Measurements from ENCODE around the gene NCOA3.

Gene NCOA3

DNA sequence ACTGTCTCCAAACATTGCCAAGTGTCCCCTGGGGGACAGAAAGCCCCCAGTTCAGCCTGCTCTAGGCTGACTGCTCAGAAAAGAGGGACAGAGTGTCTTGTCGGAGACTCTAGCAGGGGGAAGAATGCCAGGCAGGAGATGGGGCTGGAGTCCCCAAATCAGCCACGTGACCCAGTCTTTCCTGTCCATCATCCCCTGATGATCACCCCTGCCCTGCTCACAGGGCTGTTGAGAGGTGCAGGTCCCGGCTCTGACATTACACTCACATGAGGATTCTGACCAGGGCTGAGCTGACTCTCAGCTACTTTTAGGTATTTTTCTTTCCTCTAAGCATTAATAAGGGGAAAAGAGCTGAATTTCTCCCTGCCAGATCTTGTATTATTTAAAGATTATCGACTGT is 167.8 kb downstream of the NCOA3 start:
- no peak for DNase-seq

DNA sequence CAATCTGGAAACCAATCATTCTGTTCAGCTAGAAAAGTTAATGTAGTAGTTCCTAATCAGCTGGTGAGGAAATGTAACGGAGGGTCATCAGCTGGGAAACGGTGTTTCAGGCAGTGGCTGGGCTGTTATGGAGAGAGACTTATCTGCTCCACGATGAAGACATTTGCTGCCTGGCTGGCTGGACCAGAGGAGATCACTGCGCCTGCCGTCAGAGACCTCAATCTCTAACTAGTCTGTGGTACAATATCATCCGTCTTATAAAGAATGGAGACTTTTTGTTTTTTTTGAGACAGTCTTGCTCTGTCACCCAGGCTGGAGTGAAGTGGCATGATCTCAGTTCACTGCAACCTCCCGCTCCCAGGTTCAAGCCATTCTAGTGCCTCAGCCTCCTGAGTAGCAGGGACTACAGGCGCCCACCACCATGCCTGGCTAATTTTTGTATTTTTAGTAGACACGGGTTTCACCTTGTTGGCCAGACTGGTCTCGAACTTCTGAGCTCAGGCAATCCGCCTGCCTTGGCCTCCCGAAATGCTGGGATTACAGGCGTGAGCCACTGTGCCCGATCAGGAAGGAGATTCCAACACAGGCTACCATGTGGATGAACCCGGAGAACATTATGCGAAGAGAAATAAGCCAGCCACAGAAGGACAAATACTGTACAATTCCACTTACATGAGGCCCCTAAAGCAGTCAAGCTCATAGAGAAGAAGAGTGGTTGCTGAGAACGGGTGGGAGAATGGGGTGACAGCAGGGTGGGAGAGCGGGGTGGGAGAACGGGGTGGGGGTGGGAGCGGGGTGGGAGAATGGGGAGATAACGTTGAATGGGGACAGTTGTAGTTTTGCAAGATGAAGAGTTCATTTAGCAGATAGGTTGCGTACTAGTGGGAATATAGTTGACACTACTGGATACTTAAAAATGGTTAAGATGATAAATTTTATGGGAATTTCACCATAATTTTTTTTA is 168.5 kb downstream of the NCOA3 start:
- no peak for DNase-seq

DNA sequence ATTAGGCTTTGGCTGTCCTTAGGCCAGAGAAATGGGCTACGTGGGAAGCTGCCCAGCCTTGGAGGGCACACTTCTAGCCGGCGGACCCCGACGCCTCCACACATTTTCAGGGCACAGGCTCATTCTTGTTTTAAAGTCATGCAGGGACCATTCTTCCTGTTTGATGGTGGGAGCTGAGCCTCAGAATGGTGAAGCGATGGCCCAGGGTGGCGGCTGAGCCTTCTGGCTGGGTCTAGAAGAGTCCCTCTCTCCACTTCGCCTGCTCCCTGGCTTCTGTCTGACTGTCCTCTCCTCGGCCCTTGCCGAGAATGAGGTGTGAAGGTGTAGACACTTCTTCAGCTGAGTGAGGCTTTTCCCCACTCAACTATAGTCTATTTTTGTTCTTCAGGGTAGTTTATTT is 169.2 kb downstream of the NCOA3 start:
- DNase-seq: no peak

DNA sequence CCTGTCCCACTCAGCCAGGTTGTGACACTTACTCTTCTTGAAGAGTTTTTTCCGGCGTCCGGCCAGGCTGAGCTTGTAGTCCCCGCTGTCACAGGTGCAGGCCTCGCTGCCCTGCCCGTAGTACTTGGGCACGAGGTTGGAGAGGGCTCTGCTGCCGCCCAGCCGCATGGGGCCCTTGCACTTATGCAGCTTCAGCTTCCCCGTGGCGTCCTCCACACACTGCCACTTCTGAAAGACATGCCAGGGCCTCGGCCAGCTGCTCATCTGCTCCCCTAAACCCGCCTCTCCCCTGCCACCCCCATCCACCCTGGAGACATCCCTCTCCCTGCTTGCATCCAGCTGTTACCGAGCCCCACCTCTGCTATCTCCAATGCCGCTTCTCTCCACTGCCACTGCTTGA is 170.5 kb downstream of the NCOA3 start:
- DNase-seq: no peak

GRCh38 chr20:47672886-47673670 is 171.4 kb downstream of the NCOA3 start:
- no peak for DNase-seq

DNA sequence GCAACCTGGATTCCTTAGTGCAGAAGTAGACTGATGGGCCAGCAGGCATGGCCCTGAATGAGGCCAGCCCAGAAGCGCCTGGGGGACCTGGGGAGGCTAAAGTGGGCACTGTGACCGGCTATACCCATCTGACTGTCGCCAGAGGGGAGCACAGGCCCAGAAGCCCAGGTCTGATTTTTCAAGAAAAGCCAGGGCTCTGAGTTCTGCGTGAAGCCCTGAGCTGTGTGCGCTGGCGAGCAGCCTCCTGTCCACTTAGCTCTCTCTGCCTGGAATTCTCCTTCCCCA is 171.9 kb downstream of the NCOA3 start:
- DNase-seq: no peak

- DNase-seq: no peak
Measured at GRCh38 chr20:47674145-47674544, 172.5 kb downstream of the NCOA3 start.

- DNase-seq: no peak
Measured at GRCh38 chr20:47674686-47675085, 173.0 kb downstream of the NCOA3 start.

DNA sequence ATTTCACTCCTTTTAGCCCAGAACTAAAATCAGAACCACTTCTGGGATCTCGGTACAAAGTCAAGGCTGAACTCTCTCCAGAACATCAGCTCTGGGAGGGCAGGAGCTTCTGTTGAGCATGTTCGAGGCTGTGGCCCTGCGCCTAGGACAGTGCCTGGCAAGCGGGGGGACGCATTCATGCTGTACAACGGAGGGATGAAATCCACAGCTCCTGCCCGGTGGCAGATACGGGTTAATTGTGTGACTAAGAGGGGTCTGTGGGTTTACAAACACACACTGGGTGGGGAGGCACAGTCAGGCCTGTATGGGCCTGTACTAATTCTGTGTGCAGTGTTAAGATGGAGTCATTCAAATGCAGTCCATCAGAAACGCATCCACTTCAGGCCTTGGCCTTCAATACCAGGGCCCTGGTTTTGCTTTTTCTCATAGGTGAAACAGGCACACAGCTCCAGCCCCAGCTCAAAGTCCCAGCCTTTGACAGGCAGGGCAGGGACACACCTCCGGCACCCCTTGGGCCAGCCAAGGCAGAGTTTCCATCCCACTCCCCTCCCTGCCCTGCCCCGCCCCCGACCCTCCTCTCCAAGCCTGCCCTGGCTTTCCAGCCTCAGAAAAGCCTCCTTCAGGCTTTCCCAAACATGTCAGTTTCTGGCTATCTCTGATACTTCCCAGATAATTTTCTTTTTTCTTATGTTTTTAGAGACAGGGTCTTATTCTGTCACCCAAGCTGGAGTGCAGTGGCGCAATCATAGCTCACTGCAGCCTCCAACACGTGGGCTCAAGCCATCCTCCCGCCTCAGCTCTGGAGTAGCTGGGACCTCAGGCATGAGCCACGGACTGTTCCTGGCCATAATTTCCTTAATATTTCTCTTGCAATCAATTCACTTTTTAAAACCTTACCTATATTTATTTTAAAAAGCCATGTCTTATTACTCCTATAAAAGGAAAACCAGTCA is 173.8 kb downstream of the NCOA3 start:
- DNase-seq: no peak

DNA sequence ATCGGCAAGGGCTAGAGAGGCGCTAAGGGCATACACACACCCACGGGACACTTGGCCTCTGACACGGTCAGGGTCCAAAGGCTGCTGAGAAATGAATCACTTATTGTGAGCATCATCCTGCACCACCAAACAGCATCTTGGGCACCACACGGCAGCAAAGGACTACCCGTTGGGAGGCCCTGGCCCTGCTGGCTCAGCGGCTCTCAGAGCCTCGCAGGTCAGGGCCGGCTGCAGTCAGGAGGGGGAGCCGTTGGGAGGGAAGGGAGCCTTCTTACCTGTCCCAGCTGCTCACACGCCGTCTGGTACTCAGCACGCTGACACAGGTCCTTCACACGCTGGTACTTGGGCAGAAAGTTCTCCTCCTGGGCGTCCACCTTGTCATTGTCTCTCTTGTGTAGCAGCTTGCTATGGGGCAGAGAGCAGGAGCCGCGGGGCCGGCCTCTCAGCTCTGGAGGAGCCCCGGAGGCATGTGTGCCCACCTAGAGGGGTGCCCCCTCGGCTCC is 174.6 kb downstream of the NCOA3 start:
- no peak for DNase-seq

DNA sequence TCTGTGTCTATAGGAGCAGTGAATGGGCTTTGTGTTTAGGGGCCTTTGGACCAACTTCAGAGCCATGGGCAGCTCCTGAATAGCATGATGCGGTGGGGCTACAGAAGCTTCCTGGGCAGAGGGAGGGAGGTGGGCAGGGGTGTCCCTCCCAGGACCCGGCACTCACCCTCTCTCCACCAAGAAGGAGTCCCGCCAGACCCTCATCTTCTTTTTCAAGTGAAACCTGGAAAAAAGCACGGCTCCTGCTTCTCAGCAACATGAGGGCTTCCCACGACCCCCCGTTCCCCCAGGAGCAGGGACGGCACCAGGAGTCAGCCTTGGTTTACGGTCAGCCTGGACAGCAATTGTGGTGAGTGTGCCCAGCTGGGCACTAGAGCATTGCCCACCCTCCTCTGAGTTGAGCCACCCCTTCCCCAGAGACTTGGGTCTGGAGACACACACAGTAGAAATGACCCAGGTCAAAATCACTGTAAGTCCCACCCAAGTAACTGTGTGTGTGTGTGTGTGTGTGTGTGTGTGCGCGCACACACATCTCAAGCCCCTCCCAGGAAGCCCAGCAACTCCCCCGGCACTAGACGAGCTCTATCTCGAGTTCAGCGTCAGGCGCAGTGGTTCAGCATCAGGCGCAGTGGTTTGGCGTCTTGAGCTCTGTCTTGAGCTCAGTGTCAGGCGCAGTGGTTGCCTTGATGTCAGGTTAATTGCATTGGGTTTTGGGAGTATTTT is 175.4 kb downstream of the NCOA3 start:
- no peak for DNase-seq

GRCh38 chr20:47677635-47678453 is 176.2 kb downstream of the NCOA3 start:
- DNase-seq: peak in 3 of 4 experiments; percentile 20 to 33 (median 24)

- no peak for DNase-seq
Measured at GRCh38 chr20:47678536-47678935, 176.8 kb downstream of the NCOA3 start.

DNA sequence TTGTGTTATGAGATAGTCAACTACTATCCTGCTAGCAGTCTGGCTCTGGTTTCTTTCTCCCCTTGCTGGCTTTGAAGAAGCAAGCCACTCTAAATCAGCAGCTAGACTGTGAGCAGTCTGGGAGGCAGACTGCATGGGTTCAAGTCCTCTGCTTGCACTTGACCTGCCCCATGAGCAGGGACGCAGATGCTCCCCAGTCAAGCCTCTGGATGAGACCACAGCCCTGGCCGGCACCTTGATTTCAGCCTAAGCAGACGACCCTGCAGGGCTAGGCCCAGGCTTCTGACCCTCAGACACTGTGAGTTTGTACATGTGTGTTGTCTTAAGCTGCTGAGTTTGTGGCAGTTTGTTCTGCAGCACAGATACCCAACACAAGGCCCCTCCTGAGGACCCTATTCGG is 177.8 kb downstream of the NCOA3 start:
- DNase-seq: no peak

DNA sequence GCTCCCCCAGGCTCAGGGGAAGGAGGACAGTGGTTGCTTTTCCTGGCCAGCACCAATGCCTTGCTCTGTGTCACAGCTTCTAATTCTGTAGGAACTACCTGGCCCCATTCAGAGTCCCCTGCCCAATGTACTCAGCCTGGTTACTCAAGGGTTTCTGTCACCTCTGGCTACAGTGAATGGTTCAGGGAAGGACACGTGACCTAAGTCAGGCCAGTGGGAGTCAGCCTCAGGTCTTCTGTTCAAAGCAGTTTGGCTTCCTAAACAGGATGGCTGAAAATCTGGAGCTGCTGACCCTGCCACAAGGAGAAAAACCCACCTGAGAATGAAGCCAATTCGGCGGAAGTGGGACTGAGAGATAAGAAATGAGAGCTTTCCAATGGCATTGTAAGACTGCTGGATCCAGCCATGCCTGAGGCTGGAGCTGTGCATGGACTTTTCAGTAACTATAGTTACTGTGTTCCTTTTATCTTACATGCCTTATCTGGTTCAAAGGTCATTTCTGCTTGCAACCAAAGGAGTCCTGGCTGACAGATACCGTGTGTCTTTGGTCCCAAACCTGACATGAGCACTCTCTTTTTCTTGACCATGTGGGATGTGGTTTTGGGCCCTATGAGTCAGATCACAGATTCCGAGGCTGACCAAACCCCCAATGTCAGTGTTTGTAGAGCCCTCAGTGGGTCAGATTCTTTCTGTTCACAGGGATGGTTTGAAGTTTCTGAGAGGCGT is 179.3 kb downstream of the NCOA3 start:
- no peak for DNase-seq

DNA sequence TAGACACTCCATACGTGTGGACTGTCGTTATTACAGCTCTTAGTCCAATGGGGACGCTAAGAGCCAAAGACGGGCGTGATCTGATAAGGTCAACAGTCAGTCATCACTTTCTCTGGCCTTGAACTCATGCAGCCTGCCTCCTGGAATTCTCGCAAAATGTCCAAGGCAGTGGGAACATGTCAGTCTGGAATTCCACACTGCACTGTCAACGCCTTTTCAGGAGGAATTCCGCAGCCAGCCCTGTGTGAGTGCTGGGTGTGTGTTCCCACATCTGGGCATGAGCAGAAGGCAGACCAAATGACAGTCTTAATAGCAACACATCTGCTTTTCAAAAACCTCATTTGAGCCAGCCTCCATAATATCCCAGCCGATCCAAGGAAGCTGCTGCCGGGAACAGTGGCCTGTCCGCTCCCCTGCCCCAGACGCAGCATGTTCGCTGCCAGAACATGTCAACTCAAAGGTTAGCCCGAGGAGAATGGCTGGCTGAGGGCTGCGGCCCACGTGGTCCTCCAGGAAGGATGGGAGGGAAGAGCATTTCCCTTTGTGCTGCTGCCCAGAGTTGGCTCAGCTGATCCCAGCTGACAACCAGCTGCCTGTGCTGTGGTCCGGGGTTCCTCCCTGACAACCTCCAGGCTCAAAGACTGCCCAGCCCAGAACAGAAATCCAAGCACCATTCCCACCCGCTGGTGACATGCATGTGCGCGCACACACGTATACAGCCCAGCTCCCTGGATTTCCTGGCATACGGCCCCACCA is 180.5 kb downstream of the NCOA3 start:
- no peak for DNase-seq

- DNase-seq: no peak
Measured at GRCh38 chr20:47682916-47683315, 181.2 kb downstream of the NCOA3 start.

DNA sequence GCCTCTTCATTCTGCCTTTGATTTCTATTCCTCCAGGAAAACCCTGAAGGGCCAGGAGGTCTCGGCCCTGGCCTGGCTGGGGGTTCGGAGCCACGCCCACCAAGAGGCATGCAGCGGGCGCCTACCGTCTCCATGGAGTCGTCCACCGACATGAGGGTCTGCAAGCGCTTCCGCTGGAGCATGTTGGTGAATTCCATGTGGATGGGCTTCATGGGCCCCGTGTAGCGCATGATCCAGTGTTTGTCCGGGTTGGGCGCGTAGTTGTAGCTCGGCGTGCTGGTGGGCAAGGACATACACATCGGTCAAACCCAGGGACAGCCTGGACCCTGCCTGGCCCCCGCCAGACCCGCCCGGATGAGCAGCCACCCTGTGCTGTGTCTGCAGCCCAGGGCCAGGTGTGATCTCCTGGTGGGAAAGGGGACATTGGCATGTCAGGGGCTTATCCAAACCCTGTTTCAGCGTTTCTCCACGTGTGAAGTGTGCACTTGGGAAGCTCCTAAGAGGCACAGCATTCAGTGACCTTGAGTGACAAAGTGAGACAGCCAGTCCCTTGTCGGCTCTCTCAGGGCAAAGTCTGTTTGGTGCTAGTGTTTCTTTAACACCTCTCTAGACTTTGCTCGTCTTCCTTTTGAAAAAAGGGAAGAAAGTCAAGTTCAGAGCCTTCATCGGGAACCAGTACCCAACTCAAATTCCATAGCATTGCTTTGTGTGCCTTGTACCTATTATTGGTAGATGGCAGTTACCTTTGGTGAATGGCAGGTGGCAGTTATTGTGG is 182.8 kb downstream of the NCOA3 start:
- DNase-seq: no peak

GRCh38 chr20:47686545-47686944 is 184.9 kb downstream of the NCOA3 start:
- DNase-seq: no peak
